ENCODE results near the gene BACE2.

BACE2 gene

GRCh38 chr21:41246808-41247207, 78.8 kb downstream of the BACE2 start:
- no peak overlapping the region for H3K4me3 ChIP-seq (ENCODE audit: low read depth, low read length)
- ChIA-PET POLR2A (no interaction called here), CTCF (no interaction called here)
- TF ChIP-seq CTCF (IDR thresholded peaks at IDR 0.05; ENCODE audit: insufficient read depth, low read length, missing control alignments): no peak
- DNase-seq (ENCODE audit: low read depth, low spot score): no peak

- ChIA-PET POLR2A (no interaction called here), CTCF (no interaction called here)
- DNase-seq (ENCODE audit: low read depth, low spot score): no peak
- TF ChIP-seq CTCF (IDR thresholded peaks at IDR 0.05; ENCODE audit: insufficient read depth, low read length, missing control alignments): no peak
- H3K4me3 ChIP-seq (ENCODE audit: low read depth, low read length): no peak overlapping the region
These were observed 79.9 kb downstream of the BACE2 start for GRCh38 chr21:41247561-41248545.

- DNase-seq (ENCODE audit: low read depth, low spot score): no peak
- no peak overlapping the region for H3K4me3 ChIP-seq (ENCODE audit: low read depth, low read length)
- no peak for TF ChIP-seq CTCF (IDR thresholded peaks at IDR 0.05; ENCODE audit: insufficient read depth, low read length, missing control alignments)
- ChIA-PET POLR2A (no interaction called here), CTCF (interaction anchor here (1.0 kb wide), 1 partner anchor 9 kb away, joined by 3 read pairs; no protein-coding TSS in a partner anchor)
These were observed 81.5 kb downstream of the BACE2 start for GRCh38 chr21:41249476-41249875.

GRCh38 chr21:41250519-41250918, 82.6 kb downstream of the BACE2 start:
- DNase-seq (ENCODE audit: low read depth, low spot score): no peak
- ChIA-PET CTCF (no interaction called here), POLR2A (no interaction called here)
- H3K4me3 ChIP-seq (ENCODE audit: low read depth, low read length): no peak overlapping the region
- no peak for TF ChIP-seq CTCF (IDR thresholded peaks at IDR 0.05; ENCODE audit: insufficient read depth, low read length, missing control alignments)

- CTCF ChIA-PET: interaction anchor here (0.6 kb wide), 1 partner anchor 22 kb away, joined by 4 read pairs; no protein-coding TSS in a partner anchor
- no peak overlapping the region for H3K4me3 ChIP-seq (ENCODE audit: low read depth, low read length)
- no peak for DNase-seq (ENCODE audit: low read depth, low spot score)
- no peak for TF ChIP-seq CTCF (IDR thresholded peaks at IDR 0.05; ENCODE audit: insufficient read depth, low read length, missing control alignments)
- POLR2A ChIA-PET: no interaction called here
These were observed 84.1 kb downstream of the BACE2 start for GRCh38 chr21:41251961-41252642.

- POLR2A ChIA-PET: no interaction called here
- no peak for DNase-seq (ENCODE audit: low read depth, low spot score)
- no peak for TF ChIP-seq CTCF (IDR thresholded peaks at IDR 0.05; ENCODE audit: insufficient read depth, low read length, missing control alignments)
- no peak overlapping the region for H3K4me3 ChIP-seq (ENCODE audit: low read depth, low read length)
- CTCF ChIA-PET: interaction anchor here (0.9 to 1.9 kb wide), 5 partner anchors 13 to 355 kb away, joined by 3 to 5 read pairs (median 4); no protein-coding TSS in a partner anchor
These were observed 86.2 kb downstream of the BACE2 start for GRCh38 chr21:41254090-41254700.
